NOMO-1 (cell line): ENCODE measurements around the gene MTMR2.
A peak's percentile ranks its signal among the peaks of the same experiment; 100 is the strongest.

Source experiments
- DNase-seq, 2 experiments: peaks; one replicate each; lab custom pipeline; 2025; ENCODE audit not compliant: unreplicated experiment in 2 of 2; lab: John Stamatoyannopoulos, UW

The MTMR2 gene

DNA sequence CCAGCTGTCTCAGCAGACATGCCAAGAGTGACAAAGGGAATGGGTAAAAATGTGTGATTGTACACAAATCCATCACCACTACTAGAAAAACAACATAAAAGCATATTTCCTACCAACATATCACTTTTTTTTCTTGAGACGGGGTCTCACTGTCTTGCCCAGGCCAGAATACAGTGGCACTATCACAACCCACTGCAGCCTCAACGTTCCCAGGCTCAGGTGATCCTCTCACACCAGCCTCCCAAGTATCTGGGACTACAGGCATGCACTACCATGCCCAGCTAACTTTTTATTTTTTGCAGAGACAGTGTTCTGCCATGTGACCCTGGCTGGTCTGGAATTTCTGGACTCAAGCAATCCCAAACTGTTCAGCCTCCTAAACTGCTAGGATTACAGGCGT lies 5.2 kb downstream of the MTMR2 start:
- DNase-seq = no peak

DNA sequence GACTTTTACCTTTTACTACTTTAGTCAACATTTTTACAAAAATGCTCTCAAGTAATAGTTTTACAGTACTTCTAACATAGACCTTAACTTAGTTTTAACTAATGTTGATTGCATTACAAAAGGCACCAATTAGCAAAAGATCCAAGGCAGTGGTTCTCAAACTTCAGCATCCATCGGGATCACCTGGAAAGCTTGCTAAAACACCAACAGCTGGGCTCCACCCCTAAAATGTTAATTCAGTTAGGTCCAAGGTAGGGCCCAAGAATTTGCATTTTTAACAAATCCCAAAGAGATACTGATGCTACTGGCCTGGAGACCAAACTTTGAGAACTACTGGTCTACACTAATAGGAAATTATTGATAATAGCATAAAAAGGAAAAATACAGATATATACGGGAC lies 5.9 kb downstream of the MTMR2 start:
- DNase-seq = no peak

DNA sequence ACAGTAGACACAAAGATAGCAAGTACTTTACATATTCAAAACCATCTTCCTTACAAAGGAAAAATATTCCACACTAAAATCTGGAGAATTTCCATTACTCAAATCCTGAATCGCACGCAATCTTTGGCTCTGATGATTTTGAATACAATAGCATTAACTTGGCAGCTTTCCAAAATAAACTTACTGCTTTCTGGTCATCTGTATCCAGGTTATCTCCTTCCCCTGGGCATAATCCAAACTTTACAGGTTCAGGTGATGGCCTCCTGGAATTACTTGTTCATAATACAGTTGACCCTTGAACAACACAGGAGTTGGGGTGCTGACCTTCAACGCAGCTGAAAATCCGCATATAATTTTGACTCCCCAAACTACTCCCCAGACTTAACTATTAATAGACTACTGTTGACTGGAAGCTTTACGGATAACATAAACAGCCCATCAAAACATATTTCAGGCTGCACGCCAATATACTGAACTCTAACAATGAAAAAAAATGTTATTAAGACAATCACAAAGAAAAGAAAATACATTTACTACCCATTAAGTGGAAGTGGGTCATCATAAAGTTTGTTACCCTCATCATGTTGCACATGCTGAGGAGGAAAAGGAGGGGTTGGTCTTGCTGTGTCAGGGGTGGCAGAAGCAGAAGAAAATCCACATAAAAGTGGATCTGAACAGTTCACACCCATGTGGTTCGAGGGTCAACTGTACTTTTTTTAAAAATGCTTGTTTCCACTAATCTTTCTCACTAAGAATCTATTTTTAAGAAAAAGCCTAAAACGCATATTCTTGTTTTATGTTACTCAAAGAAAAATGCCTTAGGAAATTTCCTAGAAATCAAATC lies 6.5 kb downstream of the MTMR2 start:
- no peak for DNase-seq

DNA sequence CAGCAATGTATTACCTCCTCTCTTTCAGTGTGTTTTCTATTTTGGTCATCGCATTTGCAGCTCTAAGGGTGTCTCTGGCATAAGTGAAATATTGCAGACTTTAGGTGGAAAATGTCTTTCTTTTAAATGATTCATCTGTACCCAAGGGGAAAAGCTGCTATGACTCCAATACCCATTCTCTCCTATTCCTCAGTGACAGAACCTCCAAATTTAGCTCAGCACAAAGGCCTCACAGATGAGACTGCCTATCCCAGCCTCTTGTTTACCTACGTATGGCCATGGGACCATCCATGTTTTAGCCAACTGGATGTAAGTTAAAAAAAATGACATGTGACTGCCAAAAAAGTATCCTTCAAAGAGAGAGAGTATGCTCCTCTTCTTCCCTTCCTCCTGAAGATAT lies 7.9 kb downstream of the MTMR2 start:
- no peak for DNase-seq

DNA sequence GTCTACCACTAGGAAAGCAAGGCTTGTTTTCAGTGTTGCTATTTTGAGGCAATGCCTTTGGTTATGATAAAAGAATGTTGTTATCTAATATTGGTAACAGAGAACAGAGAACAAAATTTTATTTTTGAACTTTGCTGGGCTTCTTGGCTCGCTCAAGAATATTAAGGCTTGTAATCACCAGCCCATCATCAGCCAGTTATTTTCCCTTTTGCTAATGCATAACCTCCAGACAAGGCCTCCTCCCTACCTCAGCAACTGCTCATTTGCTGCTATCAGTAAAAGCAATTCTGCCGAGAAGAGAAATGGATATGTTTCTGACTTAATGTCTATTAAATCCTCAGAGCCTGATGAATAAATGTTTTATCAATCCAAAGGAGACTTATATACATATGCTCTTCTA lies 8.9 kb downstream of the MTMR2 start:
- DNase-seq = no peak

DNA sequence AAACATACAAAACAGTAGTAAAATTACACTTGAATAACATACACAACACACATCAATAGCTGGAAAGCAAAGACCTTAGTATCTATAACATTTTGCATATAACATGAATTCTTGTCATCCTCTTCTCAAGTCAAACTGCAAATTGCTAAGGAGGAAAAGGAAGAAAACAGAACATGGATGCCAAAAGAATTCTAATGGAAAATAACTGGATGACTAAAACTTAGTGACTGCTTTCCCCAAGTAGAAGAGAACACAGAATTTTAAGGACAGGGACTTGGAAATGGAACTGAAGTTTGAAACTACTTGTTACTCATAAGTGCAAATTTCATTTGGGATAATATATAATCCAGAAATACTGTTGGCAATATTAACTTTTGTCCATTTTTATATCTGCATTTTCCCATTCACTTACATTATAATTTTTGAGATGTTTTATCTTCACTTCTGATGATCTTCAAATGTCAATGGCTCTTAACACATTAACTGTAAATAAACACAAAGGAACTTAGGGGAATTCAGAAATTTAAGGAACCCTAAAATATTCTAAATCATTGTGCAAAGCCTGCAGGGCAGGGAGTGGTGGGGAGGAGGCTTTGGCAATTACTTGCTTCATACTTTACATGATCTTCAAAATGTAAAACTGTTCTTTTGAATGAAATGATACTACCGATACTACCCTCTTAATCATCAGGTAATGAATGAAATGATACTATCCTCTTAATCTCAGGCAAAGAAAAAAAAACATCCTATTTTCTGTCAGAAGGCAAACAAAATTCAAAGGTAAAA lies 9.9 kb downstream of the MTMR2 start:
- no peak for DNase-seq

DNA sequence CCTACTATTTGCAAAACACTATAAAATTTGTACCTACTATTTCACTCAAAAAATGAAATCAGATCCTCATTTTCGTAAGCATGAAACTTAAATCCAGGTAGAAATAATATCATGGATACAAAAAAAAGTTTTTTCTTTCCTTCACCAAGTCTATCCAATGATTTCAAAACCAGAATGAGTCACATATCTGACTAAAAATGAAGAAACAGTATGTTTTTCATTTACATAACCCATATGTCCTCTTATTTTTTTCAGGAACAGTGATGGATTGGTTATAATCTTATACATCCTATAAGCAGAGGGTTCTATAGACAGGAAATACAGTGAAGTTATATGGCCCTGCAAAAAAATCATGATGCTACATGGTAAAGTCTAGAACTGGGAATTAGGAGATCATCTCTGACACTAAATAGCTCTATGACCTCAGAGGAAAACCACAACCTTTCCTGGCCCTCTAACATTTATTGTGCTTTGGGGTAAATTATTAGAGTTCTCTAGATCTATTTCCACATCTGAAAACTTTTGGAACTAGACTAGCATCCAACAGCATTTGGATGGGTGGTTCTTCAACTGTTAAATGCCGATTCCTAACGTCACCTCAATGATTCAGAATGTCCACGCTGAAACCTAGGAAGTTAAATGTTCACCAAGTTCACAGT lies 10.9 kb downstream of the MTMR2 start:
- DNase-seq = peak in 1 of 2 experiments; percentile 14

DNA sequence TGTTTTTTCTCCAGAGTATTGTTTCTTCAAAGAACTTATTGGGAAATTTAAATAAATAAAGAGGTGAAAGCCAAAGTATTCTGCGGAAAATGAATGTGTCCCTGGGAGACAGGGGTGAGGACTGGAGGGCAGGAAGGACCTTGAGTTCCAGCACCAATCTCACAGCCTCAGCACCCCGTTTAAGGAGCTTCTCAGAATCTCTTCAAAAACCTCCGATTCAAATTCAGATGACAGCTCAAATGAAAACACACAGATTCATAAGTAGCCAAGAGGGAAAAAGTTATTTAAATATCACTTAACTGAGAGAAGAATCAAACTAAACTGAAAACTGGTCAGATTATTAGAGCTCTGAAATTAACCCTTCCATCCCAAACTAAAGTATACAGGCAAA lies 12.5 kb downstream of the MTMR2 start:
- DNase-seq = no peak

DNA sequence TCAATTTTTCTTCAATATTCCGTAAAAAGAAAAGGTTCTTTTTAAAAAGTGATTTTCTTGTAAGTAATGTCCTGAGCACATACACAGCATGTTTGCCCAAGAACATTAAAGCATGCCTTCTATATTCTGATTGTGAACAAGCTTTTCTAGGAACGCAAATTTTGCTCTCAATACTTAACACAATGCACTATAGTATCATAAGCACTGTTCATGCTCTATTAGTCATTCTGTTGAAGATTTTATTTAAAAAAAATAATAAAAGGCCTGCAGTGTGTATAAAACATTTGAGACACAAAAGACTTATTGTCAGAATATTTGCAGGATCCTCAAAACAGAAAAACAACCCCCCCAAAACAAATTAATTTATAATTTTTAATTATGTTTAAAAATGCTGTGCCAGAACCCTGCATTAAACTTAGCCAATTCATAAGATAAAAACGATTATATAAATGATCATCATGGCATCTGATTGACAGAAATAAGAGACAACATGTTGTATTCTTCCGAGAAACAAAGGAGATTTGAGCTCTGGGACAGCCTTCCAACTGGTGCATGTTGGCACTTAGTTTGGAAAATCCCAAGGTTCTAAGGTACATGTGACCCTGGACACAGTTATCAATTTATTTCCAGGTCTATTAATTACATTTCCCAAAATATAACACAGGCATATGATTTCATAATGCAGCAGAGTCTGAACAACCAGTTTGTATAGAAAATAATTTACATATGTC lies 13.1 kb downstream of the MTMR2 start:
- DNase-seq = no peak

DNA sequence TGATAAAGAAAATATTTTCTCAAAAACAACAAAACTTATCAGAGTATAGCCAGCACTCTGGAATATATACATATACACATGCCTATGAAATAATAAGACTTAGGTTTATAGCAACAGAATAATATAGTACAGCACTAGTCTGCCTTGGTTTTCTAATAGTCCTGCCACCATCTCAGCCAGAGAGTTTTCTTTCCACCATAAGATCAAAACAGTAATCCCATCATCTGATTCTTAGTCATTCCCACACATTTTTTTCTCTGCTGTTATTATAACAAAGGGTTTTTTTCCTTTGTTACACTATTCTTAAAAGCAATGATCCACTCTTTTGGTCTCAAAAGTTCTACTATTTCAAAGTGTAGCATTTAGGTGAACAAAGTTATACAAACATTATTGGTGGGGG lies 15.1 kb downstream of the MTMR2 start:
- no peak for DNase-seq

DNA sequence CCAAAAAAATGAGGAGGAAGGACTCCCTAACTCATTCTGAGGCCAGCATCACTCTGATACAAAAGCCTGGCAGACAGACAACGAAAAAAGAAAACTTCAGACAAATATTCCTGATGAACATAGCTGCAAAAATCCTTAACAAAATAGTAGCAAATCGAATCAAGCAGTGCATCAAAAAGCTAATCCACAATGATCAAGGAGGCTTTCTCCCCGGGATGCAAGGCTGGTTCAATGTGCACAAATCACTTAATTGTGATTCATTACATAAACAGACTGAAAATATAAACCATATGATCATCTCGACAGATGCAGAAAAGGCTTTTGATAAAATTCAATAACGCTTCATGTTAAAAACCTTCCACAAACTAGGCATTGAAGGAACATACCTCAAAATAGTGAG lies 16.4 kb downstream of the MTMR2 start:
- no peak for DNase-seq

DNA sequence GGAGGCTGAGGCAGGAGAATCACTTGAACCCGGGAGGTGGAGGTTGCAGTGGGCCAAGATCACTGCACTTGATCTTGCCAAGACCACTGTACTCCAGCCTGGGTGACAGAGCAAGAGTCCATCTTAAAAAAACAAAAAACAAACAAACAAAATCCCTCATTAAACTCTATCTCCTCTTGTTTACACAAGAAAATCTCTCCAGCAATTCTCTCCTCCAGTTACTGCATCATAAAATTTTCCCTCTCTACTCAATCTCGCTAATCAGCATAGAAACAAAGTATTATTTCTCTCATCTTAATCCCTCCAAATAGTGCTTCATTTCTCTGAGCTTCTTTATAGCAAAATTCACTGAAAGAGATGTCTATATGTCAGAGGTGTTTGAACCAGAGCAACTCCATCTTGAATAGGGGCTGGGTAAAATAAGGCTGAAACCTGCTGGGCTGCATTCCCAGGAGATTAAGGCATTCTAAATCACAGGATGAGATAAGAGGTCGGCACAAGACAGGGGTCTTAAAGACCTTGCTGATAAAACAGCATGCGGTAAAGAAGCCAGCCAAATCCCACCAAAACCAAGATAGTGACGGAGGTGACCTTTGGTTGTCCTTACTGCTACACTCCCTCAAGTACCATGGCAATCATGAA lies 19.8 kb downstream of the MTMR2 start:
- no peak for DNase-seq

DNA sequence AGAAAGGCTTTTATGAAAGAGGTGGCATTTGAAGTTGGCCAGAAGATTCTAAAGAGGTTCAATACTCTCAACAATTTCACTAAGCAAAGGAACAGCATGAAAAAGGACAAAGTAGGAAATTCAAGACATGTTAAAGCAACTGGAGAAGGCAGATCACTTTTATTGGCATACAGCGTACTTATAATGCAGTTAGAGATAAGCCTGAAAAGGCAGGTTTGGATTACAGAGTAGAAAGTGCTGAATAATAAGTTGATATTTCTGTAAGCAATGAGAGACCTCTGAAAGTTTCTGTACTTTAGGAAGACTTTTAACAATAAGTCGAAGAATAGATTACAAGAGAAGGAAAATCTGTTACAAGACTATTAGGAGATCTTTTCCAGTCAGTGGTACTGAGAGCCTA lies 25.1 kb downstream of the MTMR2 start:
- no peak for DNase-seq

DNA sequence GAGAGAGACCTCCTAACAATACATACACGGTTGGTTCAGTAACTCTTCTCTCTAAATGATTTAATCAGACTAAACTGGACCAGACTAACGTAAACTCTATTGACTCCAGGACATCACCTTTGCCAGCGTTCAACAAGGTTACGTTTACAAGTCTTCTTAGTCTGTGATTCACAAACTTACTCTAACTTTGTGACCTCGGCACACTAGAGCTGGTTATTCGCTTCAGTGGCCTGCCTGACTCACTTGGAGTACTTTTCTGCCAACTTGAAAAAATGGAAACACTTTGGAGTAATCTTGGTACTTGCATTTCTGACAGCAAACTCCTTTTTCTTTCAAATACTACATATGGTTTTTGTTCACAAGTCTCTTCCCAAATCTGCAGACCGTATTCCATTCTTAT lies 26.2 kb downstream of the MTMR2 start:
- DNase-seq = no peak

DNA sequence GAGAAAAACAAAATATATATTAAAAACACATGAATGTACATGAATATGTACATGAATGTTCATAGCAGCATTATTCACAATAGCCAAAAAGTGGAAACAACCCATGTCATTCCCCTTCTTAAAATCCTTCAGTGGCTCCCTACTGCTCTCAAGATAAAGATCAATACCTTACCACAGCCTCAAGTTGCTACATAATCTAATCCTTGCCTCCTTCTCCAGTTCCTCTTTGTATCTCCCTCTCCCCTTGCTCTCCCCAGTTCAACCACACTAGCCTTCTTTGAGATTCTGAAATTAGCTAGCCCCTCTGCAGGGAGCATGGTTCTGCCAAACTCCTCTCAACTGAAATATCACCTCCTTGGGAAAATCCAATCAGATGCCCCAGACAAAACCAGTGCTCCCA lies 28.1 kb downstream of the MTMR2 start:
- DNase-seq = peak in 1 of 2 experiments; percentile 13

DNA sequence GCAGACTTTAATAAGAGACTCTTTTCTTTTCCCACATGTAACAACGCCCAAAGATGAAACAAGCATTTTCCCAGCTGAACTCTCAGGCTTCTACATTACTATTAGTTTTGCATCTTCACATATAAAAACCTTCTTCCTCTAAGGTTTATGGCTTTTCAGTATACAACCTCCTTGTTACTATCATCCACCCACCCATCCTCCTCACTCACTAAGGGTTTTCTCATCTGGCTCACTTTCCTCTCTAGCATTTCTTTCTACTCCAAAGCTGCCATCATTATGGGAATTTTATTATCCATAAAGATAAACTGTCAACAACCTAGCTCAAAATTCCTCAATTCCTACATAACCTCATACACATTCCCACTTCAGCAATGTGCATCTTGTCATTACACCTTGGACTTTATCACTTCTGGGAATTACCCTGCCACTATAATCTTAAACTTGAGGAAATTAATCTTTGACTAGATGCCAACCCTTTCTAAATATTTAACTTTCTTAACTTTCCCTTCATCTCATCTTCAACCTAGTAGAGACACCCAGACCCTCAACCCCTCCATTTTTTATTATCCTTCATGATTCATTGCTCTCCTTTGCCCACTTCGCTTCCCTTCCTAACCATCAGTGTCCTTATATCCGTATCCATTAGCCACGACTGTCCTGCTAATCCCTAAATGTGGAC lies 30.9 kb downstream of the MTMR2 start:
- no peak for DNase-seq

DNA sequence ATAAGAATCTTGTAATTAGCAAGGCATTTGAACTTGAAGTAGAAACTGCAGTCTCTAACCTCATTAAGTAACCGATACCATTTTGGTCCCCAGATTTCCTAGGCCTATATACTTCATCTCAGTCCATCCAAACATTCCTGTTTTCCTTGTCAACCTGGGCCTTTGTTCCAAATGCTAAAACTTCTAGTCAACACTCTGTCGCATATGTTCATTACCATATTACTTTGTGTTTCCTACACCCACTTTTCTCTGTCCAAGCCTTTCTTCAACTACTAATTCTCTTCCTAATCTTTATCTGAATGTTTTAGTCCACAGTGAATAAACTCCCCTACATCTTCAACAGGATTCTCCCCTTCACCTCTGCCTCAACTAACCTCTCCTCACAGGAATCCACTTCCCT lies 31.4 kb downstream of the MTMR2 start:
- DNase-seq = no peak

DNA sequence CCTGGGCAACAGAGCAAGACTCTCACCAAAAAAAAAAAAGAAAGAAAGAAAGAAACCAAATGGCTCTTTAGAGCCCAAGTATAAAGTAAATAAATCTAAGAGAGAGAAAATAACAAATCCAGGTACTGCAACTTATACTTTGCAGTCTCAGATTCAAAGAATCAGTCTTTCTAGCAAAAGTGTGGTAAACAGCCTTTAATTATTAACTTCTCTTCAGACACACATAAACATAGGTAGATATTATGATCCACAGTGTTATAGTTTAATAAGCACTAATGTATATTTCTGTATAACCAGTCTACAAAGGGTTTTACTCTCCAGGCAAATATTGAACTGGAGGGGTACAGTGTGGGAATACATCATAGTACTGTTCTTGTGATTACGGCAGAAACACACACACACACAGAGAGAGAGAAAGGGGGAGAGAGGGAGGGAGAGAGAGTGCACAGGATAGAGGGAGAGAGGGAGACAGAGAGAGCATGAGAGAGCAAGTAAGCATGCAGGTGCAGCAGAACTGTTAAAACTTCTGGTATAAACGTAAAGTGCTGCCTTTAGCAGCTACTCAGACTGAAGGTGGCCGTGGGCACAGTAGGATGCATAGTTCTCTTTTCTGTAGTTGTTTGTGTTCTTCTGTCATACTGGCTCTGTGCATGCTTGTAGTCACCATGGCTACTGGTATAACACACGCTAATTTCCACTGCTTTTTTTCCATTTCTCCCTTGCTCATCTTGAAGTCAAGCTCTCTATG lies 32.3 kb downstream of the MTMR2 start:
- no peak for DNase-seq

DNA sequence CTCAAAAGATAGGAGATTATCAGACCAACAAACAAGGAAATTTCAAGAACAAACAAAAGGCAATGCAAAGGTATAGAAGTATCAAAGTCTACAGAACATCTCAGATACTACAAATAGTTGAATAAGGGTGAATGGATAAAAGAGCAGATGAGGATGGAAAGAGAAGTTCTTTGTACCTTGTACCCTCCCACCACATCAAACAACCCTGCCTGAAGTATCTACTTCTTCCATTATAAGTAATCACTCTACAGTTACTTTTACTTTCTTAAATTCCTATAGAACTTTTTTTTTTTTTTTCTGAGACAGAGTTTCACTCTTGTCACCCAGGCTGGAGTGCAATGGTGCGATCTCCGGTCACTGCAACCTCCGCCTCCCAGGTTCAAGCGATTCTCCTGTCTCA lies 35.1 kb downstream of the MTMR2 start:
- DNase-seq = no peak
